Neural cell (in vitro differentiated cells): Measurements from ENCODE around the gene POLD1. TPM values are rescaled to one million over a fixed set of nuclear protein-coding genes. Genes with fewer than 3 reads are reported as not detected.

Experiments
- H2AFZ ChIP-seq: fragments of 200-600, 300-800 bp; sonication (generic), shearing (Covaris generic); 2 replicates; pipeline ENCODE4 v1.6.0; 2014; ENCODE audit warnings: low read depth, mild to moderate bottlenecking, antibody characterized with exemption, low read length, moderate library complexity
- H3F3A ChIP-seq: fragments of 200-600 bp; shearing (Covaris generic); 2 replicates; pipeline ENCODE4 v1.6.1; 2016; ENCODE audit warnings: mild to moderate bottlenecking, moderate library complexity, mixed read lengths, antibody characterized with exemption, low read length; ENCODE audit not compliant: insufficient read depth, poor library complexity, severe bottlenecking
- H3K27ac ChIP-seq: fragments of 200-600, 300-800 bp; sonication (generic), shearing (Covaris generic); 2 replicates; pipeline ENCODE4 v1.5.1; 2014; ENCODE audit warnings: mild to moderate bottlenecking, low read length, moderate library complexity
- H3K27me3 ChIP-seq: fragments of 300-800, 200-600 bp; sonication (generic), shearing (Covaris generic); 2 replicates; pipeline ENCODE4 v1.6.0; 2014; ENCODE audit warnings: mild to moderate bottlenecking, low read depth, low read length, moderate library complexity; ENCODE audit not compliant: insufficient read depth
- H3K36me3 ChIP-seq: fragments of 300-800, 200-600 bp; sonication (generic), shearing (Covaris generic); 2 replicates; pipeline ENCODE4 v1.5.1; 2014; ENCODE audit warnings: mild to moderate bottlenecking, antibody characterized with exemption, low read length, moderate library complexity; ENCODE audit not compliant: insufficient read depth
- H3K4me2 ChIP-seq: fragments of 300-800, 200-600 bp; sonication (generic), shearing (Covaris generic); 2 replicates; pipeline ENCODE4 v1.6.0; 2014; ENCODE audit warnings: mild to moderate bottlenecking, low read length
- H3K4me3 ChIP-seq: fragments of 300-800, 200-600 bp; sonication (generic), shearing (Covaris generic); 2 replicates; pipeline ENCODE4 v1.5.1; 2014; ENCODE audit warnings: mild to moderate bottlenecking, low read length, moderate library complexity
- H3K79me2 ChIP-seq: fragments of 200-600 bp; shearing (Covaris generic); replicated peaks from 2 replicates; pipeline ENCODE4 v1.6.0; 2014; ENCODE audit warnings: mild to moderate bottlenecking, low read length, moderate library complexity; ENCODE audit not compliant: insufficient read depth
- H3K9ac ChIP-seq: fragments of 300-800, 200-600 bp; sonication (generic), shearing (Covaris generic); 2 replicates; pipeline ENCODE4 v1.6.1; 2016; ENCODE audit warnings: mild to moderate bottlenecking, low read length, mixed read lengths
- H3K9me2 ChIP-seq: fragments of 200-600 bp; shearing (Covaris generic); 2 replicates; pipeline ENCODE4 v1.6.1; 2016; ENCODE audit warnings: mild to moderate bottlenecking, low read length, mixed read lengths; ENCODE audit not compliant: insufficient read depth
- H3K9me3 ChIP-seq: fragments of 200-600, 300-800 bp; sonication (generic), shearing (Covaris generic); 2 replicates; pipeline ENCODE4 v1.6.1; 2016; ENCODE audit warnings: mild to moderate bottlenecking, mixed run types, low read length, moderate library complexity, mixed read lengths
- H4K20me1 ChIP-seq: fragments of 200-600 bp; shearing (Covaris generic); 2 replicates; pipeline ENCODE4 v1.6.1; 2016; ENCODE audit warnings: mild to moderate bottlenecking, mixed run types; ENCODE audit not compliant: insufficient read depth
- CTCF ChIP-seq: fragments of 450-650 bp; IDR thresholded peaks from 2 replicates; pipeline ENCODE4 v1.5.1; 2014; ENCODE audit warnings: antibody characterized with exemption, mild to moderate bottlenecking, moderate library complexity; ENCODE audit not compliant: poor library complexity, severe bottlenecking
- EP300 ChIP-seq: fragments of 450-650 bp; conservative IDR thresholded peaks from 2 replicates; pipeline ENCODE4 v1.6.1; 2014; ENCODE audit warnings: antibody characterized with exemption, mild to moderate bottlenecking, moderate library complexity; ENCODE audit not compliant: poor library complexity, severe bottlenecking
- EZH2 ChIP-seq: fragments of 200-600, 300-800 bp; shearing (Covaris generic), sonication (generic); IDR thresholded peaks from 2 replicates; pipeline ENCODE4 v1.6.1; 2014; ENCODE audit warnings: antibody characterized with exemption, low read length, borderline replicate concordance, mild to moderate bottlenecking; ENCODE audit not compliant: insufficient read depth, poor library complexity, severe bottlenecking
- MXI1 ChIP-seq: fragments of 450-650 bp; conservative IDR thresholded peaks from 2 replicates; pipeline ENCODE4 v1.6.1; 2014; ENCODE audit warnings: antibody characterized with exemption, mild to moderate bottlenecking; ENCODE audit not compliant: poor library complexity, severe bottlenecking
- POLR2AphosphoS5 ChIP-seq: IDR thresholded peaks from 2 replicates; pipeline ENCODE4 v1.6.1; 2012
- RAD21 ChIP-seq: fragments of 450-650 bp; conservative IDR thresholded peaks from 2 replicates; pipeline ENCODE4 v1.6.1; 2014; ENCODE audit warnings: antibody characterized with exemption, mild to moderate bottlenecking, moderate library complexity
- REST ChIP-seq: IDR thresholded peaks from 2 replicates; pipeline ENCODE4 v1.6.1; 2012; ENCODE audit warnings: borderline replicate concordance
- SMC3 ChIP-seq: fragments of 450-650 bp; conservative IDR thresholded peaks from 2 replicates; pipeline ENCODE4 v1.6.1; 2014; ENCODE audit warnings: antibody characterized with exemption, mild to moderate bottlenecking, moderate library complexity; ENCODE audit not compliant: poor library complexity
- TAF1 ChIP-seq: IDR thresholded peaks from 2 replicates; pipeline ENCODE4 v1.6.1; 2012; ENCODE audit warnings: low read depth
- polyA plus RNA-seq: library from polyadenylated mRNA; depleted of rRNA; stranded (reverse); fragments of >200 nt; gene quantifications from 2 replicates; pipeline ENCODE4 v1.2.3, GENCODE V29; 2014

POLD1 gene
- polyA plus RNA-seq, 1 donor from 2014 or later = 13.1 TPM

GRCh38 chr19:50401605-50402450, 17.7 kb downstream of the POLD1 start:
- Histone ChIP-seq H4K20me1 (no peaks in the 10 kb centered on the region), H3K27me3 (no peaks in the 10 kb centered on the region), H3K36me3 (no peaks in the 10 kb centered on the region), H3F3A (no peaks in the 10 kb centered on the region), H2AFZ (no peak overlapping the region), H3K4me2 (no peak overlapping the region), H3K9me3 (no peaks in the 10 kb centered on the region), H3K9me2 (no peaks in the 10 kb centered on the region), H3K27ac (no peak overlapping the region), H3K79me2 (no peaks in the 10 kb centered on the region), H3K9ac (no peak overlapping the region), H3K4me3 (no peak overlapping the region)
- TF ChIP-seq REST (no peak), MXI1 (no peak), SMC3 (no peak), RAD21 (no peak), CTCF (no peak), EP300 (no peak), TAF1 (no peak), EZH2 (no peak), POLR2AphosphoS5 (no peak)

GRCh38 chr19:50402544-50403301, 18.6 kb downstream of the POLD1 start:
- Histone ChIP-seq H3K79me2 (no peaks in the 10 kb centered on the region), H3K27me3 (no peaks in the 10 kb centered on the region), H3K4me3 (no peak overlapping the region), H4K20me1 (no peaks in the 10 kb centered on the region), H3K9me3 (no peaks in the 10 kb centered on the region), H3K4me2 (no peak overlapping the region), H2AFZ (no peak overlapping the region), H3F3A (no peaks in the 10 kb centered on the region), H3K9ac (no peak overlapping the region), H3K27ac (no peak overlapping the region), H3K9me2 (no peaks in the 10 kb centered on the region), H3K36me3 (no peaks in the 10 kb centered on the region)
- TF ChIP-seq REST (no peak), POLR2AphosphoS5 (no peak), EP300 (no peak), SMC3 (no peak), RAD21 (no peak), TAF1 (no peak), EZH2 (no peak), MXI1 (no peak), CTCF (no peak)
